HepG2 (cell line): ENCODE measurements around the gene PTGDR2. TPM values are rescaled to one million over a fixed set of nuclear protein-coding genes. Genes with fewer than 3 reads are reported as not detected.

Experiments used
- AKAP8 ChIP-seq: sonication (generic); formaldehyde crosslinking; IDR thresholded peaks from 2 replicates; pipeline ENCODE4 v1.5.1; 2020; ENCODE audit warnings: mild to moderate bottlenecking, missing genetic modification reagents
- CREB1 ChIP-seq, 2 experiments: fragments of 450-650 bp in 1 of 2; IDR thresholded peaks; 2 replicates each; pipeline ENCODE4 v1.6.1; 2016 to 2017; ENCODE audit warnings: control low read depth in 1 of 2, mild to moderate bottlenecking in 1 of 2, missing compliant biosample characterization in 1 of 2, missing genetic modification characterization in 1 of 2
- ELF3 ChIP-seq: IDR thresholded peaks from 2 replicates; pipeline ENCODE4 v1.6.1; 2016; ENCODE audit warnings: missing genetic modification reagents, missing compliant biosample characterization
- ERF ChIP-seq: IDR thresholded peaks from 2 replicates; pipeline ENCODE4 v1.6.1; 2018; ENCODE audit warnings: missing biosample characterization, missing genetic modification reagents
- FOXO1 ChIP-seq: sonication (generic); formaldehyde crosslinking; IDR thresholded peaks from 2 replicates; pipeline ENCODE4 v1.4.0; 2020; ENCODE audit warnings: missing genetic modification reagents
- GATAD2A ChIP-seq: IDR thresholded peaks from 2 replicates; pipeline ENCODE4 v1.6.1; 2016
- HDAC6 ChIP-seq: fragments of 200-600 bp; sonication (generic); IDR thresholded peaks from 2 replicates; pipeline ENCODE4 v1.7.0; 2017; ENCODE audit warnings: mild to moderate bottlenecking, antibody characterized with exemption, low read length, low read depth
- HNRNPLL ChIP-seq: fragments of 200-400 bp; formaldehyde crosslinking; IDR thresholded peaks from 2 replicates; pipeline ENCODE4 v1.6.1; 2017; ENCODE audit warnings: mild to moderate bottlenecking, low read depth, low read length; ENCODE audit not compliant: poor library complexity, severe bottlenecking
- HOXA3 ChIP-seq: sonication (generic); formaldehyde crosslinking; IDR thresholded peaks from 2 replicates; pipeline ENCODE4 v1.5.0; 2020; ENCODE audit warnings: missing genetic modification reagents
- KAT8 ChIP-seq: IDR thresholded peaks from 2 replicates; pipeline ENCODE4 v1.6.1; 2016; ENCODE audit warnings: missing genetic modification reagents, missing compliant biosample characterization
- PRPF4 ChIP-seq: fragments of 200-400 bp; formaldehyde crosslinking; IDR thresholded peaks from 2 replicates; pipeline ENCODE4 v1.6.1; 2016; ENCODE audit warnings: low read length, low read depth; ENCODE audit not compliant: poor library complexity, severe bottlenecking
- RAD21 ChIP-seq: fragments of 450-650 bp; formaldehyde crosslinking; IDR thresholded peaks from 2 replicates; pipeline ENCODE4 v1.5.0; 2020; ENCODE audit warnings: mild to moderate bottlenecking
- XBP1 ChIP-seq: sonication (generic); formaldehyde crosslinking; IDR thresholded peaks from 2 replicates; pipeline ENCODE4 v1.5.0; 2020; ENCODE audit warnings: missing genetic modification reagents
- XRCC5 ChIP-seq: fragments of 200-400 bp; formaldehyde crosslinking; optimal IDR thresholded peaks from 2 replicates; pipeline ENCODE3; 2017; ENCODE audit warnings: mild to moderate bottlenecking, low read length
- ZBTB1 ChIP-seq: sonication (generic); formaldehyde crosslinking; IDR thresholded peaks from 2 replicates; pipeline ENCODE4 v1.4.0; 2020; ENCODE audit warnings: missing genetic modification reagents, borderline replicate concordance
- ZFP1 ChIP-seq: IDR thresholded peaks from 2 replicates; pipeline ENCODE4 v1.6.1; 2016
- ZNF234 ChIP-seq: sonication (generic); formaldehyde crosslinking; conservative IDR thresholded peaks from 2 replicates; pipeline ENCODE4 v1.5.1; 2020; ENCODE audit warnings: mild to moderate bottlenecking, missing genetic modification reagents
- ZNF296 ChIP-seq: sonication (generic); formaldehyde crosslinking; conservative IDR thresholded peaks from 2 replicates; pipeline ENCODE4 v1.5.0; 2020; ENCODE audit warnings: mild to moderate bottlenecking, missing genetic modification reagents
- ZNF570 ChIP-seq: sonication (generic); formaldehyde crosslinking; IDR thresholded peaks from 2 replicates; pipeline ENCODE4 v1.4.0; 2020; ENCODE audit warnings: mild to moderate bottlenecking, missing genetic modification reagents, borderline replicate concordance
- ZNF660 ChIP-seq: sonication (generic); formaldehyde crosslinking; IDR thresholded peaks from 2 replicates; pipeline ENCODE4 v1.5.1; 2020; ENCODE audit warnings: mild to moderate bottlenecking, low read depth, missing genetic modification reagents, borderline replicate concordance
- ZNF775 ChIP-seq: sonication (generic); formaldehyde crosslinking; IDR thresholded peaks from 2 replicates; pipeline ENCODE4 v1.4.0; 2020; ENCODE audit warnings: missing genetic modification reagents, mild to moderate bottlenecking, moderate library complexity, borderline replicate concordance
- ZSCAN31 ChIP-seq: sonication (generic); formaldehyde crosslinking; IDR thresholded peaks from 2 replicates; pipeline ENCODE4 v1.5.0; 2020; ENCODE audit warnings: low read depth, mild to moderate bottlenecking, missing genetic modification reagents
- polyA plus RNA-seq, 8 experiments: library from polyadenylated mRNA; depleted of rRNA in 3 of 8; stranded (reverse) in 7 of 8; unstranded in 1 of 8; fragments of >200 nt; fragmentation: Illumina TruSeq in 4 of 8; extraction: Trizol in 4 of 8; gene quantifications; 2 replicates each; pipeline versions ENCODE4 v1.2.1 to v1.2.3, GENCODE V29; 2011 to 2016; ENCODE audit warnings: low read depth in 4 of 8, missing spikeins in 1 of 8, mixed read lengths in 1 of 8; ENCODE audit not compliant: insufficient read depth in 1 of 8
- total RNA-seq, 5 experiments: library from RNA; depleted of rRNA; stranded (reverse); fragments of >200 nt; fragmentation: Illumina TruSeq; extraction: Trizol; gene quantifications; 2 replicates each; pipeline ENCODE4 v1.2.3, GENCODE V29; 2016; ENCODE audit warnings: low read depth in 1 of 5
- TF ChIP-seq, protein P1 (sequence below): sonication (generic); formaldehyde crosslinking; IDR thresholded peaks from 2 replicates; pipeline ENCODE4 v1.9.0; 2021; ENCODE audit warnings: mild to moderate bottlenecking, missing genetic modification reagents
- TF ChIP-seq, protein P2 (sequence below): IDR thresholded peaks from 2 replicates; pipeline ENCODE4 v1.6.1; 2016

The PTGDR2 gene
- total and polyA plus RNA-seq, 2 of the 13 experiments (the other 11 are each of a cell fraction or from before 2014, with no cell fraction given), result 1.9 to 2.5 TPM

DNA sequence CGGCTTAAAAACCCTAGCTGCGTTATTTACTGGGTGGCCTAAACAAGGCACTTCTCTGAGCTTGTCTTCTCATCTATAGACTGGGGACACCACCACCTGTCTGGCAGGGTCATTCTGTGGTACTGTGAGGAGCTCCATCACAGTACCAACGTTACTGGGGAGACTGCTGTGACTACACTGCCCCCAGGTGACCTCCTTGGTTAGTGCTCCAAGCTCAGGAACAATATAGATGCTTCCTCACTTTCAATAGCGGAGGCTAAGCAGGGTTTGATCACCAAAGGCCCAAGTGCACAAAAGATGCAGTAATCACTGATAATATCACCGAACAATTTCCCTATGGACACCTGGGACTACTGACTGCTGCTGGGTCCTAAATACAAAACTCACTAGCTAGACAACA is 31.8 kb upstream of the PTGDR2 start (continued):
- TF ChIP-seq ZNF296, result no peak
- TF ChIP-seq ZFP1 (CRISPR knock-in tag), result 0 out of 2 replicates have a peak, but pooled peaks have one; percentile 22
- TF ChIP-seq AKAP8 (CRISPR knock-in tag), result no peak
- no peak for TF ChIP-seq HNRNPLL
- no peak for TF ChIP-seq ZSCAN31 (CRISPR knock-in tag)
- no peak for TF ChIP-seq ZNF775 (CRISPR knock-in tag)
- TF ChIP-seq, protein P1, sequence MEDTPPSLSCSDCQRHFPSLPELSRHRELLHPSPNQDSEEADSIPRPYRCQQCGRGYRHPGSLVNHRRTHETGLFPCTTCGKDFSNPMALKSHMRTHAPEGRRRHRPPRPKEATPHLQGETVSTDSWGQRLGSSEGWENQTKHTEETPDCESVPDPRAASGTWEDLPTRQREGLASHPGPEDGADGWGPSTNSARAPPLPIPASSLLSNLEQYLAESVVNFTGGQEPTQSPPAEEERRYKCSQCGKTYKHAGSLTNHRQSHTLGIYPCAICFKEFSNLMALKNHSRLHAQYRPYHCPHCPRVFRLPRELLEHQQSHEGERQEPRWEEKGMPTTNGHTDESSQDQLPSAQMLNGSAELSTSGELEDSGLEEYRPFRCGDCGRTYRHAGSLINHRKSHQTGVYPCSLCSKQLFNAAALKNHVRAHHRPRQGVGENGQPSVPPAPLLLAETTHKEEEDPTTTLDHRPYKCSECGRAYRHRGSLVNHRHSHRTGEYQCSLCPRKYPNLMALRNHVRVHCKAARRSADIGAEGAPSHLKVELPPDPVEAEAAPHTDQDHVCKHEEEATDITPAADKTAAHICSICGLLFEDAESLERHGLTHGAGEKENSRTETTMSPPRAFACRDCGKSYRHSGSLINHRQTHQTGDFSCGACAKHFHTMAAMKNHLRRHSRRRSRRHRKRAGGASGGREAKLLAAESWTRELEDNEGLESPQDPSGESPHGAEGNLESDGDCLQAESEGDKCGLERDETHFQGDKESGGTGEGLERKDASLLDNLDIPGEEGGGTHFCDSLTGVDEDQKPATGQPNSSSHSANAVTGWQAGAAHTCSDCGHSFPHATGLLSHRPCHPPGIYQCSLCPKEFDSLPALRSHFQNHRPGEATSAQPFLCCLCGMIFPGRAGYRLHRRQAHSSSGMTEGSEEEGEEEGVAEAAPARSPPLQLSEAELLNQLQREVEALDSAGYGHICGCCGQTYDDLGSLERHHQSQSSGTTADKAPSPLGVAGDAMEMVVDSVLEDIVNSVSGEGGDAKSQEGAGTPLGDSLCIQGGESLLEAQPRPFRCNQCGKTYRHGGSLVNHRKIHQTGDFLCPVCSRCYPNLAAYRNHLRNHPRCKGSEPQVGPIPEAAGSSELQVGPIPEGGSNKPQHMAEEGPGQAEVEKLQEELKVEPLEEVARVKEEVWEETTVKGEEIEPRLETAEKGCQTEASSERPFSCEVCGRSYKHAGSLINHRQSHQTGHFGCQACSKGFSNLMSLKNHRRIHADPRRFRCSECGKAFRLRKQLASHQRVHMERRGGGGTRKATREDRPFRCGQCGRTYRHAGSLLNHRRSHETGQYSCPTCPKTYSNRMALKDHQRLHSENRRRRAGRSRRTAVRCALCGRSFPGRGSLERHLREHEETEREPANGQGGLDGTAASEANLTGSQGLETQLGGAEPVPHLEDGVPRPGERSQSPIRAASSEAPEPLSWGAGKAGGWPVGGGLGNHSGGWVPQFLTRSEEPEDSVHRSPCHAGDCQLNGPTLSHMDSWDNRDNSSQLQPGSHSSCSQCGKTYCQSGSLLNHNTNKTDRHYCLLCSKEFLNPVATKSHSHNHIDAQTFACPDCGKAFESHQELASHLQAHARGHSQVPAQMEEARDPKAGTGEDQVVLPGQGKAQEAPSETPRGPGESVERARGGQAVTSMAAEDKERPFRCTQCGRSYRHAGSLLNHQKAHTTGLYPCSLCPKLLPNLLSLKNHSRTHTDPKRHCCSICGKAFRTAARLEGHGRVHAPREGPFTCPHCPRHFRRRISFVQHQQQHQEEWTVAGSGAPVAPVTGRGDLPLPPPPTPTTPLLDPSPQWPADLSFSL (CRISPR knock-in tag), result no peak
- TF ChIP-seq ELF3 (CRISPR knock-in tag), result 0 out of 2 replicates have a peak, but pooled peaks have one; percentile 40
- no peak for TF ChIP-seq PRPF4
- TF ChIP-seq ZNF570 (CRISPR knock-in tag), result no peak
- TF ChIP-seq, protein P2, sequence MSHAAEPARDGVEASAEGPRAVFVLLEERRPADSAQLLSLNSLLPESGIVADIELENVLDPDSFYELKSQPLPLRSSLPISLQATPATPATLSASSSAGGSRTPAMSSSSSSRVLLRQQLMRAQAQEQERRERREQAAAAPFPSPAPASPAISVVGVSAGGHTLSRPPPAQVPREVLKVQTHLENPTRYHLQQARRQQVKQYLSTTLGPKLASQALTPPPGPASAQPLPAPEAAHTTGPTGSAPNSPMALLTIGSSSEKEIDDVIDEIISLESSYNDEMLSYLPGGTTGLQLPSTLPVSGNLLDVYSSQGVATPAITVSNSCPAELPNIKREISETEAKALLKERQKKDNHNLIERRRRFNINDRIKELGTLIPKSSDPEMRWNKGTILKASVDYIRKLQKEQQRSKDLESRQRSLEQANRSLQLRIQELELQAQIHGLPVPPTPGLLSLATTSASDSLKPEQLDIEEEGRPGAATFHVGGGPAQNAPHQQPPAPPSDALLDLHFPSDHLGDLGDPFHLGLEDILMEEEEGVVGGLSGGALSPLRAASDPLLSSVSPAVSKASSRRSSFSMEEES (CRISPR knock-in tag), result no peak
- TF ChIP-seq GATAD2A, result 0 out of 2 replicates have a peak, but pooled peaks have one; percentile 28
- TF ChIP-seq HDAC6, result no peak
- TF ChIP-seq RAD21 (CRISPR knock-in tag), result peak; percentile 93
- no peak for TF ChIP-seq ZNF660 (CRISPR knock-in tag)
- no peak for TF ChIP-seq ZNF234 (CRISPR knock-in tag)
- no peak for TF ChIP-seq XBP1 (CRISPR knock-in tag)
- TF ChIP-seq CREB1 (IDR thresholded peaks at IDR 0.05), result no peak
- no peak for TF ChIP-seq CREB1 (CRISPR knock-in tag; IDR thresholded peaks at IDR 0.05)
- 0 out of 2 replicates have a peak, but pooled peaks have one; percentile 48 for TF ChIP-seq ERF
- 0 out of 2 replicates have a peak, but pooled peaks have one; percentile 15 for TF ChIP-seq HOXA3 (CRISPR knock-in tag)
- no peak for TF ChIP-seq ZBTB1 (CRISPR knock-in tag)
- peak; percentile 37; the same call in 1 of the 2 replicates for TF ChIP-seq FOXO1 (CRISPR knock-in tag)
- TF ChIP-seq XRCC5, result peak; percentile 69
- peak; percentile 35; the same call in 1 of the 2 replicates for TF ChIP-seq KAT8 (CRISPR knock-in tag)
